ENCODE data around the gene NCOA7.

GRCh38 chr6:125823180-125823579 is 32.4 kb downstream of the NCOA7 start:
- no peak for TF ChIP-seq EZH2 (optimal IDR thresholded peaks at IDR 0.05; ENCODE audit: low read depth, low read length)
- TF ChIP-seq CTCF (IDR thresholded peaks at IDR 0.05; ENCODE audit: low read length): no peak
- TF ChIP-seq EZH2phosphoT487 (IDR thresholded peaks at IDR 0.05; ENCODE audit: low read length): no peak

Data from MM.1S (cell line).